Heart left ventricle (tissue), 16 donors: Measurements from ENCODE around the gene C18orf32. TPM values are rescaled to one million over a fixed set of nuclear protein-coding genes. Genes with fewer than 3 reads are reported as not detected.

Source experiments
- ATAC-seq, 4 donors: fragments of 200-7000 bp; cut with Tn5 transposase; one replicate each; pipeline ENCODE4 v1.9.1; 2020 to 2022; ENCODE audit warnings: moderate library complexity in 4 of 4, mild to moderate bottlenecking in 3 of 4, moderate number of reproducible peaks in 1 of 4
- DNase-seq, 5 donors: peaks; one replicate each; pipeline ENCODE4 v3.0.0-alpha.2; 2020
- H3K27ac ChIP-seq, 12 donors: fragments of 200-600 bp; sonication (generic) in 4 of 12; one replicate each; pipeline versions ENCODE4 v1.5.0 to v1.8.0; 2016 to 2022; ENCODE audit warnings: mild to moderate bottlenecking in 2 of 12
- H3K27me3 ChIP-seq, 9 donors: fragments of 200-600 bp; sonication (generic) in 2 of 9; one replicate each; pipeline versions ENCODE4 v1.5.1 to v1.8.0; 2016 to 2022; ENCODE audit warnings: mild to moderate bottlenecking in 3 of 9
- H3K36me3 ChIP-seq, 9 donors: fragments of 200-600 bp; sonication (generic) in 2 of 9; one replicate each; pipeline versions ENCODE4 v1.5.0 to v1.8.0; 2018 to 2022; ENCODE audit warnings: mild to moderate bottlenecking in 2 of 9
- H3K4me1 ChIP-seq, 12 donors: fragments of 200-600 bp; sonication (generic) in 4 of 12; one replicate each; pipeline versions ENCODE4 v1.5.0 to v1.8.0; 2016 to 2022; ENCODE audit warnings: mild to moderate bottlenecking in 3 of 12
- H3K4me3 ChIP-seq, 12 donors: fragments of 200-600 bp; sonication (generic) in 4 of 12; one replicate each; pipeline versions ENCODE4 v1.5.0 to v1.8.0; 2017 to 2022; ENCODE audit warnings: mild to moderate bottlenecking in 9 of 12, moderate library complexity in 4 of 12
- H3K9me3 ChIP-seq, 12 donors: fragments of 200-600 bp; sonication (generic) in 4 of 12; one replicate each; pipeline versions ENCODE4 v1.5.0 to v1.8.0; 2016 to 2022; ENCODE audit warnings: mild to moderate bottlenecking in 1 of 12
- POLR2A ChIP-seq, 2 donors: fragments of 450-650 bp; IDR thresholded peaks; one replicate each; pipeline ENCODE4 v1.6.1; 2017; ENCODE audit warnings: antibody characterized with exemption in 2 of 2, mild to moderate bottlenecking in 2 of 2, moderate library complexity in 2 of 2
- WGBS, 4 donors: extraction: QIAGEN DNeasy Blood & Tissue Kit in 2 of 4; methylation state at CpG; one replicate each; pipeline versions ENCODE4 v1.1.5 to v1.1.7; 2013 to 2018; 5-methylcytosine and 5-hydroxymethylcytosine counted together
- intact Hi-C, 10 donors: fragments of 100-400 bp; cut with DNase I; formaldehyde crosslinking; loops; one replicate each; pipeline versions ENCODE4 v1.11.1 to v1.14.2; 2022
- polyA plus RNA-seq, 2 donors: library from polyadenylated mRNA; stranded (reverse); fragments of 200-250 nt; gene quantifications; one replicate each; pipeline ENCODE4 v1.2.3, GENCODE V29; 2013
- total RNA-seq, 9 donors: library from RNA; depleted of rRNA in 2 of 9; stranded (reverse); fragments of >200 nt in 2 of 9; fragmentation: NEBNext Ultra II Directional in 3 of 9; extraction: Animal tissue kit (Norgen Biotek cat#: 25700) in 3 of 9; gene quantifications; one replicate each; pipeline versions ENCODE4 v1.1.0 to v1.2.4, GENCODE V29; 2016 to 2023
- TF ChIP-seq, protein P1 (sequence below), 12 donors: fragments of 200-600 bp; sonication (generic) in 4 of 12; IDR thresholded peaks; one replicate each; pipeline versions ENCODE4 v1.5.0 to v1.8.0; 2018 to 2022; ENCODE audit warnings: antibody characterized with exemption in 12 of 12, mild to moderate bottlenecking in 5 of 12
- donor health status: ischemic (EF 13 %, LVEDD 7.1; RV severe dilation, severe dysfunction).
- donor health status: healthy with polysubstance abuse.
- donor health status: DM: no; HTN: yes; CAD: no.
- donor health status: DM: no; HTN: no; CAD: no.
- donor health status: ischemic (EF 25% LVEDD 6.9; RV normal size, moderate dysfunction).
- donor health status: ischemic (EF 25% LVEDD 5.7; RV mildly dilated, moderate dysfunction).
- donor health status: healthy.
- donor health status: DM: yes; HTN: yes; CAD: no.
- donor health status: ischemic (EF 35%, LVEDD 5.7; RV mildly dilated, moderate dysfunction).
- donor health status: nonischemic (EF 11% LVEDD 7.7; RV severe dilation, severe dysfunction).
- donor health status: DM: yes; HTN: yes; CAD: no.
- donor health status: PGD.
- donor health status: ischemic (EF 29% LVEDD 5.4; RV normal size, mild dysfunction).
- donor health status: nonischemic (EF 23%, LVEDD 6.1; RV moderate dilation, normal function).

The C18orf32 gene
- total and polyA plus RNA-seq, 11 donors: 17.6 to 68.8 (median 41.8) TPM

GRCh38 chr18:49444581-49444980, 42.5 kb downstream of the C18orf32 start:
- Histone ChIP-seq H3K36me3 (peaks cover 0 to under 1% (median 0%) of the 10 kb centered on the region in 9 donors), H3K9me3 (peaks cover 0 to 56% (median 16%) of the 10 kb centered on the region in 12 donors), H3K27me3 (no peaks in the 10 kb centered on the region), H3K4me3 (no peak overlapping the region), H3K27ac (no peak overlapping the region), H3K4me1 (peaks cover 0 to 4% (median 0%) of the 10 kb centered on the region in 12 donors)
- intact Hi-C loops: loop anchor here in 4 of 10 donors (10.0 kb wide), 2 partner anchors 190 to 770 kb away; no protein-coding TSS in a partner anchor
- ATAC-seq (no peak), DNase-seq (no peak)
- TF ChIP-seq, protein P1, sequence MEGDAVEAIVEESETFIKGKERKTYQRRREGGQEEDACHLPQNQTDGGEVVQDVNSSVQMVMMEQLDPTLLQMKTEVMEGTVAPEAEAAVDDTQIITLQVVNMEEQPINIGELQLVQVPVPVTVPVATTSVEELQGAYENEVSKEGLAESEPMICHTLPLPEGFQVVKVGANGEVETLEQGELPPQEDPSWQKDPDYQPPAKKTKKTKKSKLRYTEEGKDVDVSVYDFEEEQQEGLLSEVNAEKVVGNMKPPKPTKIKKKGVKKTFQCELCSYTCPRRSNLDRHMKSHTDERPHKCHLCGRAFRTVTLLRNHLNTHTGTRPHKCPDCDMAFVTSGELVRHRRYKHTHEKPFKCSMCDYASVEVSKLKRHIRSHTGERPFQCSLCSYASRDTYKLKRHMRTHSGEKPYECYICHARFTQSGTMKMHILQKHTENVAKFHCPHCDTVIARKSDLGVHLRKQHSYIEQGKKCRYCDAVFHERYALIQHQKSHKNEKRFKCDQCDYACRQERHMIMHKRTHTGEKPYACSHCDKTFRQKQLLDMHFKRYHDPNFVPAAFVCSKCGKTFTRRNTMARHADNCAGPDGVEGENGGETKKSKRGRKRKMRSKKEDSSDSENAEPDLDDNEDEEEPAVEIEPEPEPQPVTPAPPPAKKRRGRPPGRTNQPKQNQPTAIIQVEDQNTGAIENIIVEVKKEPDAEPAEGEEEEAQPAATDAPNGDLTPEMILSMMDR (IDR thresholded peaks at IDR 0.05): no peak
- TF ChIP-seq POLR2A (IDR thresholded peaks at IDR 0.05): no peak
- WGBS, 4 donors: 85 to 93% (median 88%) methylated on average over 3 of the region's 3 CpGs

DNA sequence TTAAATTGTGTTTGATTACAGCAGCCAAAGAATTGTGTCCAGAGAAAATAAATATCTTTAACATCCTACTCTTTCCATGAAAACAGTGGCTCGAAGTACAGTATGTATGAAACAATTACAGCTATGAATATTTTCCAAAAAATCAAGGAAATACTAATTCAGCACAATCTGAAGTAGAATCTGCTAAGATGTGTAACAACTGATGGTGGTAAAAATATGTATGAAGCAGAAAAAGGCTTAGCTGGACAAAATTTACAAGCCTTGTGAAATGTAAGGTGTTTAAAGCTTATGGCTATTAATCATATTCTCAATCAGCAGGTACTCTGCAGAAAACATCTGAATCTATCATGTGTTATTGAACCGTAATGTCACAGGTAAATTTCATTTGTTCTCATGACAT, 43.2 kb downstream of the C18orf32 start:
- no peaks in the 10 kb centered on the region for H3K27me3 ChIP-seq
- H3K4me3 ChIP-seq: no peak overlapping the region
- peaks cover 0 to 4% (median 0%) of the 10 kb centered on the region in 12 donors for H3K4me1 ChIP-seq
- no peaks in the 10 kb centered on the region for H3K36me3 ChIP-seq
- peaks cover 0 to 49% (median 10%) of the 10 kb centered on the region in 12 donors for H3K9me3 ChIP-seq
- intact Hi-C loops: loop anchor here in 4 of 10 donors (10.0 kb wide), 2 partner anchors 189 to 769 kb away; no protein-coding TSS in a partner anchor
- no peak overlapping the region for H3K27ac ChIP-seq
- 80 to 91% (median 85%) methylated on average over 2 of the region's 2 CpGs for WGBS, 4 donors
- DNase-seq: no peak
- ATAC-seq: no peak
- TF ChIP-seq POLR2A (IDR thresholded peaks at IDR 0.05): no peak
- TF ChIP-seq, protein P1 (IDR thresholded peaks at IDR 0.05): no peak

DNA sequence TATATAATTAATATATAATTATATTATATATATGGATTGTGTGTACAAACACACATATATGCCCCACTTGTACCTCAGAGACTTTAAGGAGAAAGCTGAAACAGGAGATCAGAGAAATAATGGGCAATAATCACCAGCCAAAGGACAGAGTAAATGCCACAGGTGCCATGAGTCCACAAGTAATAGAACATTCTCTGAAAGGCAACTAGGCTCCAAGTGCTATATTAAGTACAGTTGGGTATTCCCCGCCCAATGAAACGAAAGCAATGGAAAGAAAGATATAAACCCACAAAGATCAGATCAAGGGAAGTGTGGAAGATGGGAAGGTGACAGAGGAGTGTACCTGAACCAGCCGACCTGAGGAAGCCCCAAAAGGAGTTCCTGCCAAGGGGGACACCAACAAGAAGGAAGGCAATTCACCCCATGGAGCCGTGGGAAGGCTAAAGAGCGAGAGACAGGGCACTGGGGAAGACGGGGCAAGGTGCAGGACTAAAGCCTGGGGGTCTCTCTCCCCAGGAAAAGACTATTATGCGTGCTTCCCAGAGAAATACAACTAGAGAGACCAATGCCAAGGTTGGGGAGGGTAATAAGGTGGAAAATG, 45.6 kb downstream of the C18orf32 start:
- no peak overlapping the region for H3K4me3 ChIP-seq
- intact Hi-C loops: loop anchor here in 4 of 10 donors (10.0 kb wide), 2 partner anchors 187 to 767 kb away; no protein-coding TSS in a partner anchor
- no peaks in the 10 kb centered on the region for H3K36me3 ChIP-seq
- peaks cover 0 to 16% (median 2%) of the 10 kb centered on the region in 12 donors for H3K4me1 ChIP-seq
- peaks cover 0 to 28% (median 0%) of the 10 kb centered on the region in 12 donors for H3K9me3 ChIP-seq
- no peak for DNase-seq
- TF ChIP-seq, protein P1 (IDR thresholded peaks at IDR 0.05): no peak
- TF ChIP-seq POLR2A (IDR thresholded peaks at IDR 0.05): no peak
- WGBS, 4 donors: 76 to 96% (median 91%) methylated on average over 7 of the region's 7 CpGs
- no peaks in the 10 kb centered on the region for H3K27me3 ChIP-seq
- no peak for ATAC-seq
- H3K27ac ChIP-seq: no peak overlapping the region

DNA sequence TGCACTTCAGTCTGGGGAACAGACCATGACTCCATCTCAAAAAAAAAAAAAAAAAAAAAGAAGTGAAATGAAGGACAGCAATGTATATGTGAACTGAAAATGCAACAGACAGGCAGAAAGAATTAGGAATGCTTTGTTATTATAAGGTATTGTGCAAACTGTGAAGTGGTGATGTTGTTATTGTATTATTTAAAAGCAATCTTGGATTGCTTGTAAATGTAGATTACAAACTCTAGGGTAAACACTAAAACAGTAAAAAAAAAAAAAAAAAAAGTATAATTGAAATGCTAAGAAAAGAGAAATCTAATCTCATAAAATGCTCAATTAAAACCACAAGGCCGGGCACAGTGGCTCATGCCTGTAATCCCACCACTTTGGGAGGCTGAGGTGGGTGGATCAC, 51.9 kb downstream of the C18orf32 start:
- ATAC-seq (no peak), DNase-seq (no peak)
- no peaks in the 10 kb centered on the region for H3K27me3 ChIP-seq
- TF ChIP-seq, protein P1 (IDR thresholded peaks at IDR 0.05): no peak
- no peak for TF ChIP-seq POLR2A (IDR thresholded peaks at IDR 0.05)
- H3K4me3 ChIP-seq: no peak overlapping the region
- 89 to 98% (median 94%) methylated on average over 1 of the region's 1 CpG for WGBS, 4 donors
- H3K9me3 ChIP-seq: no peaks in the 10 kb centered on the region
- peaks cover 0 to under 1% (median 0%) of the 10 kb centered on the region in 9 donors for H3K36me3 ChIP-seq
- peaks cover 0 to 26% (median 2%) of the 10 kb centered on the region in 12 donors for H3K4me1 ChIP-seq
- H3K27ac ChIP-seq: no peak overlapping the region
- intact Hi-C loops: no loop called here
